Measurements from ENCODE around the gene ZBTB33.

The ZBTB33 gene

DNA sequence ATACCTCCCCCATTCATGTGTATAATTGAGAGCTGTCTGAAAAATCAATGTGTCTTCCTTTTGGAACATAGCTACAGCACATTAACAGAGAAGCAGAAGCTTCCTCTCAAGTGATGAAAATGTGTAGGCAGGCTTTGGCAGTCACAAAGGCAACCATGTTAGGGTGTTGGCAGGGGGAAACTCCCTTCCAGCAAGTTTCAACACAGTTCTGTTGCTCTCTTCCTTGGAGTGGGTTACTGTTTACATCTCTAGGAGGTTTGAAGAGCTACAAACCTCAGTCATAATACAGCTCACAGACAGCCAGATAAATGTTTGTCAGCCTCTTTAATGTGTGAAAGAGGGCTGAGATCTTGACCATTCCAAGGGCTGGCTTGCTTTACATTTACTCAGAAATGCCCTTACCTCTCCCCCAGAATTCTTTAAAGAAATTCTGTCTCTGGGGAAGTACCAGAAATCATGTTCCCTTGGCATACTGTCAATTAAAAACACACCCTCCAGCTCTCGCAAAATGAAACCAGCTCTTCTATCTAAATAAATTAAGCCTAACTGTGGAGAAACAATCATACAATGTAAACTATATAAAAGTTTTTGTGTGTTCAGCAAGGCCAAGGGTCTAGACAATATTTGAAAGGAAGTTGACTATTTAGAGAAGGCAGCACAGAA is 18.9 kb downstream of the ZBTB33 start:
- DNase-seq = no peak

GRCh38 chrX:120270567-120270966 is 20.0 kb downstream of the ZBTB33 start:
- no peak for DNase-seq

DNA sequence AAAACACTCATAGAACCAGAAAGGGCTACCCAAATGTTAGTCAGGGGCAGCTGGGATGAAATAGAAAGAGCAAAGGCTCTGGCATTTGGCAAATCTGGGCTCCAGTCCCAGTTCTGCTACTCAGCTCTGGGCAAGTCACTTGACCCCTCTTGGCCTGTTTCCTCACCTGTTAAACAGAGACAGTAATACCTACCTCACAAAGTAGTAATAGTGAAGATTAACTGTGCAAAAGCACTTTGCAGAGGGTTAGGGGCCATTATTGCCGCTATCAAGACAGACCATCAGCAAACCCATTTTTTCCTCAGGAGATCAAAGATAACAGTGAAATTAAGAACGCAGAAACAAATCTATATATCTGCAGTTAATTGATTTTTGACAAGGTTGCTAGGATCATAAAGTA is 20.6 kb downstream of the ZBTB33 start:
- DNase-seq = no peak

GRCh38 chrX:120274145-120274544 is 23.5 kb downstream of the ZBTB33 start:
- no peak for DNase-seq

DNA sequence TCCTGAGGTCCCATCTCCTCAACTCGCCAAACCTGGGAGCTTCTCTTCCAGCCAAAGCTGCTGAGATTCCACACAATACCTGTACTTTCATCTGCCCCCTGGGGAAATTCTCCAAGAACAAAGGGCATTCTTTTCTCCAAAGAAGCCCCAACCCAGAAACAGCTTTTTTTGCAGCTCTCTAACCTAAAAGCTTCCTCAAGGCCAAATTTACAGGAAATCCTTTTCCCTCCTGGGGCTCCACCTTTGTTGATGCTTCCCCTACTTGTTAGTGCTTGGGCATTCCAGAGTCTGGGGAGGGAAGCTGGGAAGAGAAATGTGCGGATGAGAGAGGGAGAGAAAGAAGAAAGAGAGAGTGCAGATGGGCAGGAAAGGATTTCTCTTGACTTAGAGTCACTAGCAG is 24.3 kb downstream of the ZBTB33 start:
- DNase-seq = no peak

- no peak for DNase-seq
Observed at GRCh38 chrX:120281021-120281624, 30.5 kb downstream of the ZBTB33 start.

DNA sequence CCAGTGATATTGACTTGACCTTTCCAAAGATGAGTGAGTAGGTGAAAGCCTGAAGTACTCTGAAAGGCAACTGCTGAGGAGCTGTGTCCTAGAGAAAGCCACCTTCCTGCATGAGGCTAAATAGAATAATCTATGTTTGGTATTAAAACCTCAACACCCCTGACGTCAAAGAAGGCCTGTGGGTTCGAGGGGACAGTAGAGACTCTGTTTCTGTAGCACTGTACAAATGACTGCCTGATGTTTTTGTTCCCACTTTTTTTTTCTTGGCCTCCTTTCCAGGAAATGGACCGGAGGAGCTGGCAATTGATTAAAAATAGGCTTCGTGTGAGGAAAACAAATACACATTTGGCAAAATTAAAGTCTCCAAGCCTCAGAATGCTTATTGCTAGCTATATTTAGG is 31.1 kb downstream of the ZBTB33 start:
- no peak for DNase-seq

DNA sequence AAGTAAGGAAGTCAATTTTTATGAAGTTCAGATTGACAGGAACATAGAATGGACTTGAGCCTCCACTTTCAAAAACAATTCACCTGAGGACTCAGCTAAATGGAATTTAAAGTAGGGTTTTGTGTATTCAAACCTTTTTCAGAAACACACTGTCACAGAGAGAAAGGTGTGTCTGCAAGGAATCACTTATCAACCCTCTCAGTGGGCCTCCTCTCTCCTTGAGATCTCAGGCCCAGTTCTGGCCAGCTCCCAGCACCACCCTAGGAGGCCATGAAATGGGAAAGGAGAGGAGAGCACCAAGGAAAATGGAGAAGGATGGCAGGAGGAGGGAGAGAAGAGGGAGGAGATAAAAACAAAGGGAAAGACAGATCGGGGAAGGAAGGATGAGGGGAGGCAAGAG is 32.1 kb downstream of the ZBTB33 start:
- DNase-seq = no peak

DNA sequence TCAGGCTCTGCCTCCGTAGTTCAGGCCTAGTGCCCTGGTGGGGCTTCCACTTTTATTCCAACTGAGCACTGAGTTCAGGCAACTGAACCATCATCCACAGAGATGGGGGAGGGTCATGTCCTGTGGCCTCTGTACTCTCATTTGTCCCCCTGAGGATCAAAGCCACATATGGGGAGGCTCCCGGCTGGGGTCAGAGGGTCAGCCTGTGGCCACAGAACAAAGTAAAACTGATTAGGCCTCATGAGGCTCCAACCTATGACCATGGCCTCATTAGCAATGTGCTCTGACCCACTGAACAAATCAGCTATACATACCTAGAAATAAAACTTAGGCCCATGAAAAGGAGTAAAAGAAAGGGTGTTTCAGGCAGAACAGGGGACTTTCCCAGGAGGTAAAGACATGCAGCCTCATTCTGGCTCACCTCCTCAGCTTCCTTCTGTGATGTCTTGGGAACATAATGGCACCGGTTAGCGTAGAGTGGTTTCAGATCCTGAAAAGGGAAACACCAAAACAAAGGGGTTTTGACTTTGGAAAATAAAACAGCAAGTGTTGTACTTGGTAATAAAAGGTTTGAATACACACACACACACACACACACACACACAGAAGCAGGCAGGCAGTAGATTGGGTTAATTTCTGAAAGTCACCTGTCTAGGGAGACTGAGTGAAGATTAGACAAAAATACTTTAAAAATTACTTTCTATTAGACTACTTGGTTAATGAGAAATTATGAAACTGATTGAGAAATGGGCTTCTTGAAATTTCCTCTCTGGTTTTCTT is 36.3 kb downstream of the ZBTB33 start:
- DNase-seq = no peak

DNA sequence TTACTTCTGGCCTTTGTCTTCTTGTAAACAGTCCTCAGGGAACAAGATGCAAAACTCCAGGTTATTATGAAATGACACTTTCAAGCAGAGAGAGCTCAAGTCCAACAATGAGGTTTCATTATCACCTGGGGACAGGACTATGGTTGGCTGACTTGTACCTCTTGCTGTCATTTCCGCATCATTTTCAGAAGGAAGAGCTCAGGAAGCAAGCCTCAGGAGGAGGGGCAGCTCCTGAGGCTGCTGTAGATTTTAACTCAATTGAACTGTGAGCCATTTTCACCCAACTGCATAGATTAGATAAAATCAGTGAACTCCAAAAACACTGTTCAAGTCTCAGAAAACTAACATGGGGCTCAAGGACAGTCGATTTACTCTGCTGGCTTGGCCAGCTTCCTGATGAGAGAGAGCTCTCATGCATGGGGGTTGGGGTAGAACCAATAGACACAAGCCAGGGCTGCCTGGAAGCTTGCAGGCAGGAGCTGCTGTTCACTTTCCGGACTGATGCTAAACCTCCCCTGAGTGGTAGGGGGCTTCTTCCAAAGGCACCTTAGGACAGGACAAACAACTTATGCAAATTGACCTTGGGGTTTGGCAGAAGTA is 37.0 kb downstream of the ZBTB33 start:
- no peak for DNase-seq

- no peak for DNase-seq
Observed at GRCh38 chrX:120290107-120290506, 39.5 kb downstream of the ZBTB33 start.

DNA sequence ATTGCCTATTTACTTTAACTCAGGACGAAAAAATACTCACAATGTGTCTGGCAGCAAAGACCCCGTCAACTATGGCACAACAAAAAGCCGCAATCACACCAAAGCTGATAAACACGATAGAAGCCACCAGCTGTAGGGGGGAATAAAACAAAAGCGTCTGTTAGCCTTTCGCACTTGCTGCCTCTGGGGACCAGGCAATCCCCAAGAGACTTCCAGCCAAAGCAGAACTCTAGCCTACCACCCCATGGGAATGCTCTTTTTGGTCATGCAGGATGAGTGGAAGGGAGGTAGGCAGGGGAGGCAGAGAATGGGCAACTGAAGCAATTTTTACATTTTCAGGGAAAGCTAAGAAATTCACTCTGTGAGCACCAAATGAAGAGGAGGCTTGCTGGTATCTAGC is 40.6 kb downstream of the ZBTB33 start:
- DNase-seq = no peak

GRCh38 chrX:120293015-120293414 is 42.4 kb downstream of the ZBTB33 start:
- DNase-seq = no peak

GRCh38 chrX:120294651-120295050 is 44.0 kb downstream of the ZBTB33 start:
- DNase-seq = no peak

GRCh38 chrX:120297923-120298322 is 47.3 kb downstream of the ZBTB33 start:
- DNase-seq = no peak

DNA sequence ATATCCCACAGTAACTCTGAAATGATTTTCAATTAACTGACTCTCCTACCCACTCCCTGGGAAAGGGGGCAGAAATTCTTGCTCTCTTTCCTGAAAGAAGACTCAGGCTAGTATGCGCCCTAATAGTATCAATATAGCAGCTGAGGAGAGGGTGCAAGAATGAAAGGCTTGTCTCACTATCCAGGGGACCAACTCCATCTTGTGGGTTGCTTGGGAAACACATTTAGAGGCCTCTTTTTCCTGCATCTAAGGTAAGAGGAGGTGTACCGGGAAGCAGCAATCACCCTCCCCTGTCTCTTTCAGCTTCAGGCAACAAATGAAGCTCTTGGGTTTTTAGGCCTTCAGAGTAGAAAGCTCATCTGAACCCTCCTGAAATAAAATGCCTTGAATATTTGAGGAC is 49.3 kb downstream of the ZBTB33 start:
- no peak for DNase-seq

DNA sequence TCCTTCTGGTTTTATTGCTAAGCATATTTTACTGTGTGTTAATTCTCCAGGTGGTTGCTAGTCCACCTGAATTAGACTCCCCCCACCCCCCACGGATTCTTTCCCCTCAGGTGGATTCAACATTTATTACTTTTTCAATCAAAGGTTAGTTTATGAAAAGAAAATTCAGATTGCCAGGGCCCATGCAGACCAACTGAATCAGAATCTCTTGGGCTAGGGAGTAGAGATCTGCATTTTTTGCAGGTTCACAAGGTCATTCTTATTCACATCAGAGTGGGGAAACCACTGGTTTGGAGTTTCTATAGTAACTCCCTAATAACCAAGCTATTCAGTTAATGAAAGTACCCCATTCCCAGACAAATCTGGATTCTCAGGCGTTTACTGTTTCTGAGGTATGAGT is 50.9 kb downstream of the ZBTB33 start:
- no peak for DNase-seq

DNA sequence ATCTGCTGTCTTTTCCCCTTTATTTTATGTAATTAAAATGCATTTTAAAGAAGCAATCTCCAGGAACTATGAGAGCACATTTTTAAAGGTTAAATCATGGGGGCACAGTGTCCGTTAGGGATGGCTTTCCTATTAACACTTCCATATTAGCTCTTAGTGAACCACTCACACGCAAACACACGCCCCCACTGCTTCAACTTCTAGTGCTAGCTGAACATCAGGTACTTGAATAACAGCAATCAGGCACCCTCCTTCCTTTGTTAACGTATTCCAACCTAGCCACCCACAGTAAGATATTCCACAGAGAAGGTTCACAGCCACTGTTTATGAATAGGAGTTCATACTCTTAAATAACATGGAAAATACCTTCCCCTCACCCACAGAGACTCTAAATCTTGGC is 51.3 kb downstream of the ZBTB33 start:
- no peak for DNase-seq

DNA sequence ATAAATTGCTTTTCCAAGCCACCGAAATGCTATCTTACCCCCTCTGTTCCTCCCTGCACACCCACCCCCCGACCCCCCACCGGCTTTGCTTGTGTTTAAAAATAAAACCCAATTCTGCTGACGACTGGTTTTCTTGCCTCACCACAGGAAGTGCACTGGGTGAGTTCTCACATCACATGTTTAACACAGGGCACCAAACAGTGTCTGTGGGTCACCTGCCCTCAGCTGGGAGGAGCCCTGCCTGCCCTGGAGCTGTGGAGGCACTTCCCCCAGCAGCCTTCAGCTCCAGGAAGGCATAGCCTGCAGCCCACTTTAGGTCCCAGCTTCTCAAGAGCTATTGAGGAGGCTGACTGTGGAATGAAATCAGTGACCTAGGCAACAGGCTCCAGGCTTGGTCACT is 51.8 kb downstream of the ZBTB33 start:
- no peak for DNase-seq

DNA sequence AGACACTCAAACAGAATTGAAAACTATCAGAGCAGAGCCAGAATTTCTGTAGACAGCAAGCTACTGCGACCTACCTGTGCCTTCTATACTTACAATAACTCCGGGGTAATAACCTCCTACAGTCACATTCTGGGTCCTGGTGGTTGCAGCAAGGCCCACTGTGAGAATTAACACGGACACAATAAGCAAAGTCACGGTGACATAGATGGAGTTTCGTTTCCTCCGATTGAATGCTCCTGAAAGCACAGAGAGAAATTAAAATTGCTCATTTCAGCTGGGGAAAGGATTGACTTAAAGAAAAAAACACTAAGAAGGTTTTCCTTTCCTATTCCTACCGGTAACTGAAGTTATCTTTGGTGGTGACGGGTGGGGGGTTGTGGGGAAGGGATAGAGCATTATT is 53.6 kb downstream of the ZBTB33 start:
- DNase-seq = no peak

- DNase-seq = no peak
Observed at GRCh38 chrX:120305531-120306141, 55.0 kb downstream of the ZBTB33 start.

GRCh38 chrX:120306630-120307029 is 56.0 kb downstream of the ZBTB33 start:
- DNase-seq = no peak
